Fibroblast of lung (primary cell): Measurements from ENCODE around the gene SLIT2. TPM values are rescaled to one million over a fixed set of nuclear protein-coding genes. Genes with fewer than 3 reads are reported as not detected.

Source experiments
- DNase-seq, 2 donors: peaks; one replicate each; pipeline versions ENCODE4 v3.0.0 to v3.0.0-alpha.2; 2010; ENCODE audit warnings: low read depth in 2 of 2
- H2AFZ ChIP-seq: 2 replicates; pipeline ENCODE4 v1.5.1; 2012; ENCODE audit warnings: low read length, control low read depth, inconsistent platforms
- H3K27ac ChIP-seq: 2 replicates; pipeline ENCODE4 v1.5.1; 2011; ENCODE audit warnings: low read length, control low read depth; ENCODE audit not compliant: insufficient read depth
- H3K27me3 ChIP-seq: 2 replicates; pipeline ENCODE4 v1.5.1; 2011; ENCODE audit warnings: mild to moderate bottlenecking, low read length; ENCODE audit not compliant: control insufficient read depth, insufficient read depth
- H3K36me3 ChIP-seq: 2 replicates; pipeline ENCODE4 v1.5.1; 2011; ENCODE audit warnings: low read length; ENCODE audit not compliant: control insufficient read depth, insufficient read depth
- H3K4me1 ChIP-seq: 2 replicates; pipeline ENCODE4 v1.5.1; 2011; ENCODE audit warnings: low read length; ENCODE audit not compliant: control insufficient read depth, insufficient read depth; ENCODE audit errors: extremely low read depth
- H3K4me2 ChIP-seq: 2 replicates; pipeline ENCODE4 v1.5.1; 2011; ENCODE audit warnings: low read length, control low read depth; ENCODE audit not compliant: insufficient read depth; ENCODE audit errors: extremely low read depth
- H3K4me3 ChIP-seq, 4 experiments: fragments of 200-600 bp in 1 of 4; sonication (generic) in 1 of 4; replicated peaks in 1 of 4; 2 replicates each; pipeline ENCODE4 v1.5.1; 2011 to 2016; ENCODE audit warnings: low read length in 4 of 4, low read depth in 3 of 4, mild to moderate bottlenecking in 3 of 4, control low read depth in 2 of 4, inconsistent platforms in 1 of 4, mixed read lengths in 1 of 4; ENCODE audit not compliant: insufficient read depth in 1 of 4; ENCODE audit errors: control extremely low read depth in 1 of 4
- H3K79me2 ChIP-seq: 2 replicates; pipeline ENCODE4 v1.5.1; 2012; ENCODE audit warnings: mild to moderate bottlenecking, low read length, inconsistent platforms; ENCODE audit not compliant: control insufficient read depth, insufficient read depth
- H3K9ac ChIP-seq: 2 replicates; pipeline ENCODE4 v1.5.1; 2011; ENCODE audit warnings: mild to moderate bottlenecking, low read length, control low read depth; ENCODE audit not compliant: insufficient read depth
- H3K9me3 ChIP-seq: 2 replicates; pipeline ENCODE4 v1.5.1; 2012; ENCODE audit warnings: low read depth, low read length; ENCODE audit not compliant: control insufficient read depth, insufficient read depth
- H4K20me1 ChIP-seq: 2 replicates; pipeline ENCODE4 v1.5.1; 2011; ENCODE audit warnings: low read length; ENCODE audit not compliant: control insufficient read depth, insufficient read depth; ENCODE audit errors: extremely low read depth
- CTCF ChIP-seq, 2 donors: IDR thresholded peaks in 1 of 2; conservative IDR thresholded peaks in 1 of 2; 1 replicate in 1 of 2; 2 replicates in 1 of 2; pipeline ENCODE4 v1.5.1; 2011 to 2012; ENCODE audit warnings: low read length in 2 of 2, control low read depth in 1 of 2, inconsistent platforms in 1 of 2, low read depth in 1 of 2, mild to moderate bottlenecking in 1 of 2
- EZH2 ChIP-seq: IDR thresholded peaks from 2 replicates; pipeline ENCODE4 v1.5.1; 2012; ENCODE audit warnings: low read length, control low read depth, mild to moderate bottlenecking; ENCODE audit errors: missing control alignments
- polyA plus RNA-seq, 2 donors: library from polyadenylated mRNA; depleted of rRNA in 1 of 2; stranded (reverse) in 1 of 2; unstranded in 1 of 2; fragments of >200 nt; gene quantifications; 2 replicates each; pipeline ENCODE4 v1.2.1, GENCODE V29; 2011 to 2012; ENCODE audit warnings: missing spikeins in 1 of 2
- total RNA-seq: library from RNA; depleted of rRNA; stranded (reverse); fragments of >200 nt; gene quantifications from 2 replicates; pipeline ENCODE4 v1.2.1, GENCODE V29; 2014

SLIT2 gene
- total and polyA plus RNA-seq, 2 donors (not counting 1 experiment from before 2014, with no cell fraction given): 12.6 to 27.8 TPM

GRCh38 chr4:20269320-20269719 is 17.6 kb downstream of the SLIT2 start:
- Histone ChIP-seq H3K4me2 (no peak overlapping the region), H3K9ac (no peak overlapping the region), H3K4me1 (peaks cover 8% of the 10 kb centered on the region), H3K27ac (no peak overlapping the region), H3K4me3 (no peak overlapping the region), H2AFZ (no peak overlapping the region), H4K20me1 (no peaks in the 10 kb centered on the region), H3K27me3 (no peaks in the 10 kb centered on the region), H3K79me2 (no peaks in the 10 kb centered on the region), H3K36me3 (no peaks in the 10 kb centered on the region), H3K9me3 (no peaks in the 10 kb centered on the region)
- no peak for DNase-seq
- no peak for TF ChIP-seq EZH2
- TF ChIP-seq CTCF (conservative IDR thresholded peaks at IDR 0.05 in 1 of 2, IDR thresholded peaks at IDR 0.05 in 1 of 2; ENCODE audit: low read depth in 1 of 2, low read length in 2 of 2): no peak

GRCh38 chr4:20271950-20272349 is 20.2 kb downstream of the SLIT2 start:
- no peak overlapping the region for H3K4me2 ChIP-seq
- no peaks in the 10 kb centered on the region for H3K9me3 ChIP-seq
- no peak overlapping the region for H2AFZ ChIP-seq
- no peak overlapping the region for H3K4me3 ChIP-seq
- no peaks in the 10 kb centered on the region for H3K36me3 ChIP-seq
- no peak overlapping the region for H3K9ac ChIP-seq
- no peaks in the 10 kb centered on the region for H3K27me3 ChIP-seq
- no peak overlapping the region for H3K27ac ChIP-seq
- H4K20me1 ChIP-seq: no peaks in the 10 kb centered on the region
- no peak for TF ChIP-seq CTCF (conservative IDR thresholded peaks at IDR 0.05 in 1 of 2, IDR thresholded peaks at IDR 0.05 in 1 of 2; ENCODE audit: low read depth in 1 of 2, low read length in 2 of 2)
- TF ChIP-seq EZH2: no peak
- no peaks in the 10 kb centered on the region for H3K79me2 ChIP-seq
- peak in 1 of 2 donors; percentile 41 for DNase-seq
- H3K4me1 ChIP-seq: peaks cover 8% of the 10 kb centered on the region

GRCh38 chr4:20272411-20272872 is 20.7 kb downstream of the SLIT2 start:
- DNase-seq: peak; percentile 69 to 82
- Histone ChIP-seq H3K4me2 (no peak overlapping the region), H3K36me3 (no peaks in the 10 kb centered on the region), H3K4me1 (peaks cover 8% of the 10 kb centered on the region), H3K79me2 (no peaks in the 10 kb centered on the region), H3K27me3 (no peaks in the 10 kb centered on the region), H3K27ac (no peak overlapping the region), H4K20me1 (no peaks in the 10 kb centered on the region), H2AFZ (no peak overlapping the region), H3K9me3 (no peaks in the 10 kb centered on the region), H3K9ac (no peak overlapping the region), H3K4me3 (no peak overlapping the region)
- TF ChIP-seq CTCF (conservative IDR thresholded peaks at IDR 0.05 in 1 of 2, IDR thresholded peaks at IDR 0.05 in 1 of 2; ENCODE audit: low read depth in 1 of 2, low read length in 2 of 2) (no peak), EZH2 (no peak)
